H1 (cell line): ENCODE measurements around the gene MS4A15. TPM values are rescaled to one million over a fixed set of nuclear protein-coding genes. Genes with fewer than 3 reads are reported as not detected.

Experiments used
- CTCF ChIA-PET: fragments of 300-600 bp; sonication (Branson Sonifier 250); formaldehyde crosslinking; loops from one replicate; lab custom pipeline; 2021; ENCODE audit not compliant: partially characterized antibody; lab: Charles Lee
- POLR2A ChIA-PET: fragments of 300-600 bp; sonication (Branson Sonifier 250); formaldehyde crosslinking; loops from one replicate; lab custom pipeline; 2021; ENCODE audit warnings: inconsistent platforms; ENCODE audit not compliant: partially characterized antibody; lab: Charles Lee
- DNase-seq, 2 experiments: peaks; one replicate each; pipeline versions ENCODE4 v3.0.0 to v3.0.0-alpha.2; 2010 to 2022; ENCODE audit warnings: low spot score in 2 of 2, low read depth in 1 of 2, mixed read lengths in 1 of 2
- FAIRE-seq: peaks from 2 replicates; lab custom pipeline; 2011; peaks lifted over from hg19 to GRCh38; lab: Jason Lieb, UNC
- H2AFZ ChIP-seq: 2 replicates; pipeline ENCODE4 v1.8.1; 2012; ENCODE audit warnings: low read length, inconsistent platforms
- H2AK5ac ChIP-seq: 2 replicates; pipeline ENCODE4 v1.6.1; 2013; ENCODE audit warnings: low read depth, low read length
- H2BK120ac ChIP-seq: replicated peaks from 2 replicates; pipeline ENCODE3; 2013; ENCODE audit warnings: low read depth, low read length, inconsistent platforms
- H2BK12ac ChIP-seq: 2 replicates; pipeline ENCODE4 v1.6.1; 2013; ENCODE audit warnings: low read depth, low read length
- H2BK15ac ChIP-seq: 2 replicates; pipeline ENCODE4 v1.6.1; 2013; ENCODE audit warnings: low read length
- H2BK20ac ChIP-seq: 2 replicates; pipeline ENCODE4 v1.6.1; 2013; ENCODE audit warnings: low read length
- H2BK5ac ChIP-seq: 2 replicates; pipeline ENCODE4 v1.6.1; 2013; ENCODE audit warnings: low read depth, low read length
- H3K14ac ChIP-seq: 2 replicates; pipeline ENCODE4 v1.6.1; 2013; ENCODE audit warnings: inconsistent platforms; ENCODE audit not compliant: insufficient read length
- H3K18ac ChIP-seq: 2 replicates; pipeline ENCODE4 v1.6.1; 2013; ENCODE audit warnings: low read length; ENCODE audit errors: extremely low read depth
- H3K23ac ChIP-seq: 2 replicates; pipeline ENCODE4 v1.6.1; 2013; ENCODE audit warnings: inconsistent platforms; ENCODE audit not compliant: insufficient read length
- H3K23me2 ChIP-seq: 2 replicates; pipeline ENCODE4 v1.6.1; 2013; ENCODE audit warnings: low read depth, low read length
- H3K27ac ChIP-seq: 2 replicates; pipeline ENCODE4 v1.6.1; 2011; ENCODE audit warnings: low read depth, low read length, inconsistent platforms
- H3K27me3 ChIP-seq, 4 experiments: replicated peaks in 1 of 4; 1 replicate in 1 of 4; 2 replicates in 3 of 4; pipeline versions ENCODE4 v1.6.1 to v1.8.1; 2011 to 2013; ENCODE audit warnings: low read length in 3 of 4, mild to moderate bottlenecking in 3 of 4, inconsistent platforms in 2 of 4, mixed read lengths in 2 of 4, moderate library complexity in 1 of 4; ENCODE audit not compliant: control insufficient read depth in 3 of 4, insufficient read depth in 3 of 4; ENCODE audit errors: extremely low read depth in 1 of 4
- H3K36me3 ChIP-seq, 4 experiments: 2 replicates each; pipeline versions ENCODE4 v1.6.1 to v1.8.1; 2011 to 2013; ENCODE audit warnings: mild to moderate bottlenecking in 4 of 4, low read length in 3 of 4, moderate library complexity in 2 of 4, control low read depth in 1 of 4, inconsistent platforms in 1 of 4; ENCODE audit not compliant: insufficient read depth in 4 of 4, control insufficient read depth in 2 of 4
- H3K4ac ChIP-seq: replicated peaks from 2 replicates; pipeline ENCODE3; 2013; ENCODE audit warnings: low read length, low read depth, mixed read lengths, inconsistent platforms; ENCODE audit not compliant: insufficient read length
- H3K4me1 ChIP-seq, 4 experiments: replicated peaks in 1 of 4; 1 replicate in 1 of 4; 2 replicates in 3 of 4; pipeline versions ENCODE4 v1.6.1 to v1.8.1; 2011 to 2013; ENCODE audit warnings: low read length in 3 of 4, inconsistent platforms in 2 of 4, mixed read lengths in 1 of 4; ENCODE audit not compliant: insufficient read depth in 4 of 4, control insufficient read depth in 3 of 4
- H3K4me2 ChIP-seq, 2 experiments: 2 replicates each; pipeline versions ENCODE4 v1.6.1 to v1.8.1; 2011 to 2013; ENCODE audit warnings: low read depth in 2 of 2, low read length in 2 of 2, control low read depth in 1 of 2, inconsistent platforms in 1 of 2, mild to moderate bottlenecking in 1 of 2; ENCODE audit not compliant: insufficient read depth in 1 of 2
- H3K4me3 ChIP-seq, 4 experiments: fragments of 200-600, 300-600 bp in 1 of 4; sonication (generic), shearing (Covaris generic), sonication (Bioruptor Twin) in 1 of 4; 2 replicates each; pipeline versions ENCODE4 v1.5.1 to v1.8.1; 2011 to 2016; ENCODE audit warnings: low read length in 4 of 4, low read depth in 3 of 4, control low read depth in 2 of 4, inconsistent platforms in 2 of 4, mild to moderate bottlenecking in 2 of 4, mixed read lengths in 1 of 4, moderate library complexity in 1 of 4; ENCODE audit not compliant: insufficient read depth in 2 of 4; ENCODE audit errors: extremely low read depth in 1 of 4
- H3K56ac ChIP-seq: replicated peaks from 2 replicates; pipeline ENCODE3; 2013; ENCODE audit warnings: low read depth, mild to moderate bottlenecking, mixed read lengths, low read length, inconsistent platforms; ENCODE audit not compliant: insufficient read length
- H3K79me1 ChIP-seq: 2 replicates; pipeline ENCODE4 v1.6.1; 2013; ENCODE audit warnings: low read depth, low read length, control low read depth
- H3K79me2 ChIP-seq, 2 experiments: 2 replicates each; pipeline versions ENCODE4 v1.6.1 to v1.8.1; 2012 to 2013; ENCODE audit warnings: low read length in 2 of 2, mild to moderate bottlenecking in 2 of 2, inconsistent platforms in 1 of 2; ENCODE audit not compliant: insufficient read depth in 2 of 2, control insufficient read depth in 1 of 2
- H3K9ac ChIP-seq, 4 experiments: replicated peaks in 1 of 4; 1 replicate in 1 of 4; 2 replicates in 3 of 4; pipeline versions ENCODE4 v1.6.1 to v1.8.1; 2011 to 2013; ENCODE audit warnings: low read depth in 3 of 4, low read length in 3 of 4, control low read depth in 2 of 4, mild to moderate bottlenecking in 2 of 4, moderate library complexity in 2 of 4, inconsistent platforms in 1 of 4; ENCODE audit errors: extremely low read depth in 1 of 4
- H3K9me3 ChIP-seq, 2 experiments: 2 replicates each; pipeline versions ENCODE4 v1.6.1 to v1.8.1; 2012 to 2013; ENCODE audit warnings: mild to moderate bottlenecking in 2 of 2, moderate library complexity in 2 of 2, control low read depth in 1 of 2, inconsistent platforms in 1 of 2, low read depth in 1 of 2, low read length in 1 of 2, mixed read lengths in 1 of 2; ENCODE audit not compliant: insufficient read depth in 2 of 2
- H4K20me1 ChIP-seq, 2 experiments: replicated peaks in 1 of 2; 2 replicates each; pipeline versions ENCODE3 to v1.8.1; 2011 to 2013; ENCODE audit warnings: inconsistent platforms in 2 of 2, low read length in 2 of 2, mild to moderate bottlenecking in 1 of 2; ENCODE audit not compliant: insufficient read depth in 2 of 2, control insufficient read depth in 1 of 2
- H4K5ac ChIP-seq: 2 replicates; pipeline ENCODE4 v1.6.1; 2013; ENCODE audit warnings: low read length, low read depth, mixed read lengths, inconsistent platforms; ENCODE audit not compliant: insufficient read length
- H4K8ac ChIP-seq: 2 replicates; pipeline ENCODE4 v1.8.0; 2013; ENCODE audit warnings: mild to moderate bottlenecking, moderate library complexity, low read length, inconsistent platforms; ENCODE audit not compliant: insufficient read depth; ENCODE audit errors: extremely low read depth
- H4K91ac ChIP-seq: replicated peaks from 2 replicates; pipeline ENCODE3; 2013; ENCODE audit warnings: low read length, mixed read lengths, inconsistent platforms; ENCODE audit not compliant: insufficient read length
- HDAC6 ChIP-seq: IDR thresholded peaks from one replicate; pipeline ENCODE4 v1.7.1; 2012; ENCODE audit warnings: low read depth, mild to moderate bottlenecking, inconsistent platforms, low read length, moderate library complexity
- KDM1A ChIP-seq: fragments of 200-600, 300-600 bp; sonication (generic); IDR thresholded peaks from 2 replicates; pipeline ENCODE4 v1.7.1; 2016; ENCODE audit warnings: mild to moderate bottlenecking, low read length, borderline replicate concordance
- KDM4A ChIP-seq: IDR thresholded peaks from one replicate; pipeline ENCODE4 v1.7.1; 2012; ENCODE audit warnings: low read depth, mild to moderate bottlenecking, moderate library complexity, low read length, inconsistent platforms; ENCODE audit not compliant: severe bottlenecking
- TAF7 ChIP-seq: optimal IDR thresholded peaks from 2 replicates; pipeline ENCODE3; 2011; ENCODE audit warnings: low read depth, mild to moderate bottlenecking, inconsistent platforms, low read length, moderate library complexity, borderline replicate concordance
- WGBS, 2 experiments: shearing (Covaris generic) in 1 of 2; methylation state at CpG; one replicate each; pipeline versions ENCODE4 v1.1.6 to v1.1.7; 2013 to 2015; ENCODE audit warnings: low lambda C conversion rate in 2 of 2, mixed read lengths in 2 of 2, inconsistent platforms in 1 of 2, low coverage in 1 of 2, missing lambda C conversion rate in 1 of 2; ENCODE audit not compliant: insufficient replicate concordance in 2 of 2, insufficient coverage in 1 of 2, insufficient read length in 1 of 2; ENCODE audit errors: extremely low coverage in 1 of 2, missing lambda C conversion rate in 1 of 2; 5-methylcytosine and 5-hydroxymethylcytosine counted together
- polyA plus RNA-seq, 7 experiments: library from polyadenylated mRNA; depleted of rRNA in 3 of 7; stranded (reverse) in 5 of 7; unstranded in 2 of 7; fragments of >200 nt in 5 of 7; fragments of 200-250 nt in 2 of 7; gene quantifications; 1 replicate in 5 of 7; 2 replicates in 1 of 7; 4 replicates in 1 of 7; pipeline versions ENCODE4 v1.2.1 to v1.2.3, GENCODE V29; 2011 to 2013; ENCODE audit warnings: missing spikeins in 2 of 7, mixed read lengths in 2 of 7
- total RNA-seq: library from RNA; stranded (reverse); fragmentation: NEBNext Ultra II Directional; extraction: Animal tissue kit (Norgen Biotek cat#: 25700); gene quantifications from 2 replicates; pipeline ENCODE4 v1.2.1, GENCODE V29; 2021

MS4A15 gene
- total and polyA plus RNA-seq, 2 of the 8 experiments (the other 6 are each of a cell fraction or from before 2014, with no cell fraction given) = 0.15 to 0.17 TPM

GRCh38 chr11:60766547-60766946 is 9.9 kb downstream of the MS4A15 start:
- Histone ChIP-seq H3K56ac (no peak overlapping the region), H2BK20ac (no peak overlapping the region), H4K8ac (no peak overlapping the region), H3K79me2 (no peaks in the 10 kb centered on the region), H2AK5ac (no peak overlapping the region), H2AFZ (no peak overlapping the region), H3K79me1 (no peaks in the 10 kb centered on the region), H3K4me3 (no peak overlapping the region), H3K18ac (no peak overlapping the region), H2BK5ac (no peak overlapping the region), H3K4me1 (peaks cover 0 to 1% (median 0%) of the 10 kb centered on the region in 4 experiments; a peak in 1 of 7 replicates), H3K4ac (no peak overlapping the region), H4K5ac (no peak overlapping the region), H2BK120ac (no peak overlapping the region), H3K36me3 (no peaks in the 10 kb centered on the region), H3K27me3 (peaks cover 0 to 11% (median 6%) of the 10 kb centered on the region in 4 experiments; a peak in 3 of 7 replicates), H3K9ac (no peak overlapping the region), H4K91ac (no peak overlapping the region), H4K20me1 (no peaks in the 10 kb centered on the region), H3K23me2 (no peaks in the 10 kb centered on the region), H3K14ac (no peak overlapping the region), H2BK15ac (no peak overlapping the region), H3K4me2 (no peak overlapping the region), H3K23ac (no peak overlapping the region), H3K9me3 (no peaks in the 10 kb centered on the region; a peak in 1 of 4 replicates), H2BK12ac (no peak overlapping the region), H3K27ac (no peak overlapping the region)
- ChIA-PET POLR2A (interaction anchor here (1.0 kb wide), 2 partner anchors 36 to 141 kb away, joined by 3 to 4 read pairs; no protein-coding TSS in a partner anchor), CTCF (interaction anchor here (0.8 to 8.3 kb wide), 20 partner anchors 8 to 533 kb away, joined by 3 to 145 read pairs (median 4); partner anchors contain the start of genes MS4A15 and MS4A8)
- no peak for FAIRE-seq
- 85% methylated on average over 10 of the region's 10 CpGs; no CpG with 5 or more reads in 1 of the 2 experiments for WGBS, 2 experiments
- DNase-seq = no peak
- TF ChIP-seq KDM4A (no peak), KDM1A (no peak), HDAC6 (no peak), TAF7 (no peak)
